ENCODE data around the gene FXYD6.

FXYD6 gene

DNA sequence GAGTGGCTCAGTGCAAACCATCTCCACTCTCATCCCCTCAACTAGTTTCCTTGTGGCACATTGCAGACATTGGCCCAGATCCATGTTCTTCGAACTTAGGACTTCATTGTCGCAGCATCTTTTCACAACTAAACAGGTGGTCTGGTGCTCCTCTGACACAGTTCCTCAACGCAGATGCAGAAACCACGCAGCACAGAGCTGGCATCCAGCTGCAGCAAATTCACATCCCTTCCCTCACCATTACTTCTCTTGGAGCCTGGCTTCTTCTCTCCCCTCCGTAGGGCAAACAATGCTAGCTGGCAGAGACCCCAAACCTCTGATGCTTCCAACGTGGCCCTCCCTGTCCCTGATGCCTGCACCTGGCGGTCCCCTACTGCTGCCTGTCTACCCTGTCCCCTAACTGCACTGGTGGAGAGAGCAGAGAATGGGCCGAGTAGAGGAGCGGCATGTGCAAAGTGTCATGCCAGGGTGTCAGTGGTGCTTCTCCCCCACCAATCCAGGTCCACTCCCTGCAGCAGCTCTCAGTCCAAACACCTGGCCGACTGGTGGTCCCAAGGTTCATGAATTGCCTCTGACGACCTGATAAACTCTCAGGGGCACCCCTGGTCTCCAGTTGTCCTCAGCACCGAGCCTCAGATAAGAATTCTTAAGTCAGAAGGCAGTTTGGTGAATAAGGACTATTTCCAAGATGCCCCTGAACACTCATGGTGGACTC, 34.6 kb upstream of the FXYD6 start:
- DNase-seq (ENCODE audit: low spot score) (no peak), FAIRE-seq (no peak)

DNA sequence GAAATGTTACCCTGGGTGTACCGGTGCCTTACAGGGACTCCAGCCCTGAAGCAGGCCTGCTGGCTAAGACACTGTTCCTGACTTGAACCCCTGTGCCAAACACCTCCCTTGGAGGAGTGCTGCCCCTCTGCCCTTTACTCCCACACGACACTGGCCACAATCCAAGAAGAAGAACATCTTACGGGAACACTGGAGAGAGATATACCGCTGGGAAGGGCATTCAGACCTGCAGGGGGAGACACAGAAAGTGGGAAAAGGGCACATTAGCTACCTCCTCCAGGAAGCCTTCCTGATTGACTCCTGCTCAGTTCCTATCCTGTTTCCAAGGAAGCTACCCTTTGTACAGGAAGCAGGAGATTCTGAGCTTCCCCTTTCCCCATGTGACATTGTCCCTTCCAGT, 34.1 kb upstream of the FXYD6 start:
- no peak for FAIRE-seq
- no peak for DNase-seq (ENCODE audit: low spot score)

GRCh38 chr11:117909611-117910382, 33.3 kb upstream of the FXYD6 start:
- no peak for DNase-seq (ENCODE audit: low spot score)
- no peak for FAIRE-seq

DNA sequence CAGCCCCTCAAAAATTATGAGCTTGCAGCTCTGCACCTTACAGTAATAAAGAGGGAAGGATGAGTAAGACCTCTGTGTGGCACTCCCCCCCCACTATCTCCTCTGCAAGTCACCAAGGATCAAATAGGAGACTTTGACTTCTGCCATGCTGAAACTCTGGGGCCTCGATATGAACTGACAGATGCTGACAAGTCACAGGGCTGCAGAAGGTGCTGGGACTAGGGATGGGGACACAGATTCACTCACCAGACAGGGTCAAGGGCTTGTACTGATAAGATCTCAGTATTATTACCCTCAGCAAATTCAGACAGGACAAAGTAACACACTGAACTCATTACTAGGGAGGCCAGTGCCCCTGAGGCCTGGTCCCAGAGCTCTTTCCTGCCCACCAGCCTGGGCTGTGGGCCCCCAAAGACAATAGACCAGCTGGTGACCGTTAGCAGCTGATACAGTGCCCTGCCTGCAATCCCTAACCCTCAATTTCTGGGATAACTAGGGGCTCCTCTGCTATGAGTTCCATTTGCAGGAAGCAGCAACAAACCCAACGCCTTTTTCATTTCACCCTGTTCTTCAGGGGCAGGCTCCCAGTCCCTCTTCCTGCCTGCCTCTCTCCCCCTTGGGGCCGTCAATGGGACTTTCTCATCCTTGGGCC, 32.6 kb upstream of the FXYD6 start:
- no peak for DNase-seq (ENCODE audit: low spot score)
- FAIRE-seq = no peak

DNA sequence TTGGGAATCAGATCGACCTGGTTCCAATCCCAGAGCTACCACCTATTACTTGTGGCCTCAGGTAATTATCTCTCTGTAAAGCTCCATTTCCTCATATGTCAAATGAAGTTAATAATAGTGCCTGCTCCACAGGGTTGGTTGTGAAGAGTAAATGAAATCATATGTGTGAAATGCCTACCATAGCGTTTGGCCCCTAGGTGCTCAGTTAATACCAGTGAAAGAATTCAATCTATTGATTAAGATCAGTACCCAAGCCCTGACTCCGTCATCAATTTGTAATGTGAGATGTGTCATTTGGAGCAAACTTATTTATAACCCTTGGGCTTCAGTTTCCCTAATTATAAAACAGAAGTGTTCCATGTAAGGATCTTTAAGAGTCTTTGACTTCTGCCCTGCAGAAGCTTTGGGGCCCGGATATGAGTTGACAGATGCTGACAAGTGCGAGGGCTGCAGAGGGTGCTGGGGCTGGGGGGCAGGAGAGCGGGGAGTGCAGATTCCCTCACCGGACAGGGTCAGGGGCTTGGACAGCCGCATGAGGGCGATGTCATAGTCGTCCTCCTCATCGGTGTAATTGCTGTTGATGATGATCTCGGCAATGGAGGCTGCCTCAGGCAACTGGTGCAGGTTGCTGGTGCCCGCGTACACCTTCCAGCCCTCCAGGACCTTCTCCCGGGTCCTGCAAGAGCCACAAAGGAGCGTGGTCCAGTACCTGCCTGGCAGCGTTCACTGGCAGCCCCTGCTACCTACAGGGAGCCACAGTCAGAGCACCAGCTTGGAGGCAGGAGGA, 31.8 kb upstream of the FXYD6 start:
- DNase-seq (ENCODE audit: low spot score) (no peak), FAIRE-seq (no peak)

DNA sequence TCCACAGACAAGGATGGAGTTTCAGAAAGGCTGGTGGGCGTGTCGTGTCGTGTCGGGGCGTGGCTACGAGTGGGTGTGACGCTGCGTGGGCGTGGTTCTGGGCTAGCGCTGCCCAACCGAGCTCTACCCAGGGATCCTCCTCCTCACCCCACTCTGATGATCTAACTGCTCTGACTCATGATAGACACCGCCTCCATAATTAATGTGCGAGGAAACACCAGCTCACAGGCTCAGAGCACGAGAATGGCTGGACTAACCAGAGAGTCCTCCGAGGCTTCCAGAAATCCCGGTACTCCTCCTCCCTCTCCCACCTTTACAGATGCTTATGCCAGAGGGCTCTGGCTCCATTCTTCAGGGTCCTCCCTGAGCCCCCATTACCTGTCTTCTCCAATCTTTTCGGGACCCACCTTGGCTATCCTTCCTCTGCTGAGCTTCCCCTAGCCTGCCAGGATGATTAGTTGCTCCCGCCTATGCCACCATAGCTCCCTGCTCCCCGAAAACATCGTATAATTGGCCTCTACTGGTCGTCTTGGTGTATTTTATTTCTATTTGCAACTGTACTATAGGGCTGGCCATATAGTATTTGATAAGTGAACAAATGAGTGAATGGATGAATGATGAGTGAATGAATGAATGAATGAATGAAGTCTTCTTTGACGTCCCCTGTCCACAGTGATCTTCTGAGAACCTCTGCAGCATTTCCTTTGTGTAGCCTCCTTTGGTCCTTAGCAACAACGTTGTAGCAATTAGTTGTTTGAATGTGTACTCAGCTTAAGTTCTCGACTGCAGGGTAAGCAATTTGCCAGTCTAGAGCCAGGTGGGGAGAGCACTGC, 31.0 kb upstream of the FXYD6 start:
- DNase-seq (ENCODE audit: low spot score) (peak; percentile 86), FAIRE-seq (peak; percentile 78)

DNA sequence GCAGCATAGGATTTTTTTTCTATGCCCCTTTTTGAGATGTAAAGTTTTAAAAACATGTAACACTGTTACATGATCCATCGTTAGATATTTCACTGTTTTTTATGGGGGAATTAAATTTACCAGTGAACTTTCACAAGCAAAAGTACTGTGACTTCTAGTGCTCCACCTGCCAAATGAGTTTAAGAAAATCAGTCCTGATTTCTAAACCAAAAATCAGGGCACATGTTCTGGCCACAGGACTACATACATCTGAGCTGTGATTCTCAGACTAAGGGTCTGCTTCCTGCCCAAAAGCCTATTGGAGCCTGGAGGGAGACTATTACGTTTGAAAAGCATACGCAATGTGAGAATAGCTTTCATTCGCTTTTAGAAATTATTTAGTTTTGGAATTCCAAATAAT, 30.3 kb upstream of the FXYD6 start:
- no peak for DNase-seq (ENCODE audit: low spot score)
- FAIRE-seq = no peak

DNA sequence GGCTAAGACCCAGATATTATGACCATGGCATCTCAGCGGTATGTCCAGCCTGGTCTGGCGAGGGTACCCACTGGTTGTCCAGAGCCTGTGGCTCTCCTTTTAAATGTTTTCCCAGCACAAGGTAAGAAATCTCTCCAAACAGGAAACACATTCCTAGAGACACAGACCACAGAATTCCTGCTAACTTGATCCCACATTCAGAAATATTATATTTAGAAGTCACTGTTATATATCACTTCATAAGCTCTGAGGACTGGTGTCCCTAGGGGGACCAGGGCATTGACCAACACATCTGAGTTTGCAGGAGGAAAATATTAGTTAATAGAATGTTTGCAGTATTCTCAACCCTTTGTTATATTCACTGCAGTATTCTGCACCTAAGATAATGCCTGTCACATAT, 29.7 kb upstream of the FXYD6 start:
- DNase-seq (ENCODE audit: low spot score) = no peak

DNA sequence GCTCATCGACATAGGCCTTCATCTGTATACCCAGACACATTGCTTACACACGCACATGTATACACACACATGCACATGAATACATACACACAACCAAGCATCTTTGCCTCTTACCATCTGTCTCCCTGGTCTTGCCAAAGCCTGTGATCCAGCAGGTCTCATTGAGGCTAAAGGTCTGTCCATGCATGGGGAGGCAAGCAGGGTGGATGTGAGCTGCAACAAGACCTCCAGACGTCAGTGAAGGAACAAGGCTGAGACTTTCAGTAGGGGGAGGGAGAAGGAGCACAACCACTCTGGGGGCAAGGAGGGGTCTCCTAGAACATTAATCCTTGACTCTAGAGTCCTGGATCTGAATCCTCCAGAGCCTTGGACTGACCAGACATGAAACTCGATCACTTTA, 29.1 kb upstream of the FXYD6 start:
- DNase-seq (ENCODE audit: low spot score) (no peak), FAIRE-seq (no peak)

More for the DNA sequence above, 29.7 kb upstream of the FXYD6 start:
- FAIRE-seq = no peak

DNA sequence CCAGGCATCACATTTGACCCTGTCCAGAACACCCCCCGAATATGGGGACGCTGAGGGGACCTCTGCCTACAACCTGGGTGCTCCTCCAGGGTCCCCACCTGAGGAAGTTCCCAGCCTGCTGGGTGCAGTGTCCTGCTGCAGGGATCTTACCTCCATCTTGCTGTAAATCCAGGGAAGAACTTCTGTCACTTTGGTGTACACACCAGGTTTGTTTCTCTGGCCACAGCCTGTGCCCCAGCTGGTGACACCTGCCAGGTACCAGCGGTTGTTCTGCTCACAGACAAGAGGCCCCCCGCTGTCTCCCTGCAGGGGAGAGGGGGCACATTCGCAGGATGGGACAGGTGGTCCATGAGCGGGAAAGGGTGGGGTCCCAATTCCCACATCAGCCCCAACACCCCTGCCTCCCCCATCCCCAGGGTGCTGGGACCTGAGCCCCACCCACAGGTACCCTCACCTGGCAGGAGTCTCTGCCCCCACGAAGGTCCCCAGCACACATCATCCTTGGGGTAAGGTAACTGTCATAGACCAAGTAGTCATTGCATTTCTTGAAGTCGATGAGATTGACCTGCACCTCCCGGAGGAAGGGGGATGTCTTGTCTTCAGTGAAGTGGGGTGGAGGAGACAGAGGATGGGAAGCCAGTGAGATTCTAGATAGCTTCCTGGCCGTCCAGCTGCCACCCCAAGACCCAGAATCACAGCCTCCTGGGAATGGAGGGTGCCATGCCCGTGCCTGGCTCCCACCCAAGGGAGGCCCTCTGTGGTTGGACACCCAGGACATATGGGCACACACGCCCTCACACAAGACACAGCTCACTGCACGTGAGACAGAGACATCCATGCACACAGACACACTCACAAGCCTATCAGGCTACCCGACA, 27.3 kb upstream of the FXYD6 start:
- no peak for DNase-seq (ENCODE audit: low spot score)
- no peak for FAIRE-seq

DNA sequence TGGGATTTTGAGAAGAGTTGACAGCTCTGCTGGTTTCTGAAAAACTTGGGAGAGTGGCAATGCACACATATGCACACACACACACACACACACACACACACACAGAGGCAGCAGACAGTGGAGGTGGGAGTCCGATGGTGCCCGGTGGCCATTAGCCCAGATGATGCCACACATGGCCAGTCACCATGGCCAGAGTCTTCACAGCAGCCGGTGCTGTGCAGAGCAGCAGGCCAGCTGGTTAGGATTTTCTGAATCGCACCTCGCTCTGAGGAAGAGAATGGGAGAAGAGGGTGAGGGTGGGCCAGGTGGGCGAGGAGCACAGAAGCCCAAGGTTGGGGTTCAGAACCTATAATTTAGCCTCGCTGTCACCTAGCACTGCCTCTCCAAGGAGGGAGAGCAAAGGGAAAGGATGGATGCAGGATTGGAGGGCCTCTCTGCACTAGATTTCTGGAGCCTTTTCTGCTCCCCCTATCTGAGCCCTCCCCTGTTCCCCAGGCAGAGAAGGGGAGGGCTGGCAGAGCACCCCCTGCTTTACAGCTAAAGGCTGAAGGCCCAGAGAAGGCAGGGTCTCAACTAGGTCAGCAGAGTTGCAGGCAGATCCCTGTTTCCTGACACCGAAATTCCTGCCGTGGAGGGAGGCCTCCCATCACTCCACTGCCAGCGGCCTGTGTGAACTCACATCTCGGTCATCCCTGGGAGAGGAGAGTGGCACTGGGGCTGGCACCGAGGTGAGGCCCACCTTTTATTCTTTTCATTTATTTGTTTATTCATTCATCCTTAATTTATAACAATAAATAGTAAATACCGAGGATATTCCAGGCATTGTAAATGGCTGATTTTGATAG, 25.8 kb upstream of the FXYD6 start:
- DNase-seq (ENCODE audit: low spot score) (no peak), FAIRE-seq (no peak)

- FAIRE-seq (no peak), DNase-seq (ENCODE audit: low spot score) (no peak)
Observed at GRCh38 chr11:117901601-117902000, 25.1 kb upstream of the FXYD6 start.

DNA sequence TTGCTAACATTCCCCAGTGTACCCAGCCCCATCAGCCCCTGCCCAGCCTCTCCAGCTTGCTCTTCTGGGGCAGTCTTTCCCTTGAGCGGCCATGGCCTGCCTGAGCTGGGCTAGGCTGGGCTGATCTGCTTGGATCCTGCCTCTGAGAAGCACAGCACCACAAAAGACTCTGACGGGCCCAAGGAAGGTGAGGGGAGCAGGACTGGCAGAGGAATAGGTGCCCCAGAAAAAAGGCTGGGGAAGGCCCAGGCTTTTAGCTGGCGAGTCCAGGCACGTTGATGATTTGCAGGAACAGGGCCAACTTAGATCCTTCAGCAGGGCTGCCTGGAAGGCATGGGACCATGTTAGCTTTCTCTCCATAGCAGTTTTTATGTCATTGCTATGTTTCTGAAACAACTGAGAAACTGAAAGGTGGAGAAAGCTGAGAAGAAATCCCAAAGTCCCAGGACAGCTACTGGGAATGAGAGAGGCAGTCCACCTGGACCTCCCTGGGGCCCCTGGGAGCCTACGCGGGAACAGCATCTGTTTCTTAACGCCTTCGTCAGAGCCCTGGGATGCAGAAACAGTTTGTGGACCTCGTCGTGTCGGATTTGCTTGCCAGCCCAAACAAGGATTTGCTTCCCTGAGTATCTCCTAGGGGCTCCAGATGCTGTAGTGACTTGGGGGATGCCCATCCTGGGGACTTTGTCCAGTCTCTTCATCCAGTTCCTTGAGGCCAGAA, 24.4 kb upstream of the FXYD6 start:
- FAIRE-seq (no peak), DNase-seq (ENCODE audit: low spot score) (no peak)

- no peak for FAIRE-seq
- no peak for DNase-seq (ENCODE audit: low spot score)
Observed at GRCh38 chr11:117900121-117900648, 23.7 kb upstream of the FXYD6 start.

DNA sequence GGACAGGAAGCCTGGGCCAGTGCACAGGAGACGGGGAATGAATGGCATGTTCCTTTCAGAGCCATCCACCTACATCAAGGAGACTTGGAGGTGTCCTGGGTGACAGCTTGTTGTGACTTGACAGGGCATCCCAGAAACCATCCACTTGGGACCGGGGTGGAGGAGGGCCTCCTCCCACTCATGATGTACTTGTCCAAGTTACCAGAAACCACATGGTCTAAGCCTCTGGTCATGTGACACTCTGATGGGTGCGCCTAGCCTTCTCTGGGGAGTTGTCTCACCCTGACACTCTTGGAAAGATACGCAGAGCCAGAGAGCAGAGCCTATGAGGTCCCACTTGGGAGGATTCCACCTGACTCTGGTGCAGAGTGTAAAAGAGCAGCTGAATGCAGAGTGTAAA, 21.6 kb upstream of the FXYD6 start:
- FAIRE-seq = no peak
- DNase-seq (ENCODE audit: low spot score) = no peak

DNA sequence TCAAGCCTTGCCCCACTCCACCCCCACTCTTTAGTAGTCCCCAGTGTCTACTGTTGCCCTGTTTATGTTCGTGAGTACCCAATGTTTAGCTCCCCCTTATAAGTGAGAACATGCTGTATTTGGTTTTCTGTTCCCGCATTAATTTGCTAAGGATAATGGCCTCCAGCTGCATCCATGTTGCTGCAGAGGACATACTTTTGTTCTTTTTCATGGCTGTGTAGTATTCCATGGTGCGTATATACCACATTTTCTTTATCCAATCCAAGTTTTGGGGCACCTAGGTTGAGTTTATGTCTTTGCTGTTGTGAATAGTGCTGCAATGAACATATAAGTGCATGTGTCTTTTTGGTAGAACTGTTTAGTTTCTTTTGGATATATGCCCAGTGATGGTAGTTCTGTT, 16.2 kb upstream of the FXYD6 start:
- FAIRE-seq (no peak), DNase-seq (ENCODE audit: low spot score) (no peak)

- no peak for FAIRE-seq
Observed at GRCh38 chr11:117891362-117891761, 14.9 kb upstream of the FXYD6 start.

DNA sequence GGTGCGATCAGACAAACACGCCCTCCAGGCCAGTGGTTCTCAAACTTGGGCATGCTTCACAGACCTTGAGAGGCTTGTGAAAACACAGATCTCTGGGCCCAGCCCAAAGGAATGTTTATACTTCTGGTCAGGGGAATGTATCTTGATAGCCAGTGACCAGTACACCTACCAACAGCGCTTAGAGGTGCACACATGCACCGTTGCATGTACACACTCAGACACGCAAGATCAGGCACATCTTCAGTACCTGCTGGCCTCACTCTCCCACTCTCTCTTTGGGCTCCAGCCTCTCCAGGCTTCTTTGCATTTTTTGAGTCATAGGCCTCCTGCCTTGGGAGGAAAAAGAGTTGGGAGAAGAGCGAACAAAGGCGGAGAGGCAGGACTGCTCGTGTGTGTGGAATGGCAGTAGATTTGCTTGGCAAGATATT, 11.7 kb upstream of the FXYD6 start:
- DNase-seq (ENCODE audit: low spot score) (no peak), FAIRE-seq (no peak)

More at GRCh38 chr11:117891362-117891761, 14.9 kb upstream of the FXYD6 start:
- DNase-seq (ENCODE audit: low spot score) = no peak

All from RCC 7860 (cell line).